ENCODE measurements around the gene SLC37A4. TPM values are rescaled to one million over a fixed set of nuclear protein-coding genes. Genes with fewer than 3 reads are reported as not detected.
"Not testable (repeated sequence)": the region's sequence is repeated elsewhere in the genome, so short reads cannot be mapped to it uniquely, and the experiment has no call there.

SLC37A4 gene
- total RNA-seq, 2 experiments from 2014 or later = 5.2 to 6.6 TPM

DNA sequence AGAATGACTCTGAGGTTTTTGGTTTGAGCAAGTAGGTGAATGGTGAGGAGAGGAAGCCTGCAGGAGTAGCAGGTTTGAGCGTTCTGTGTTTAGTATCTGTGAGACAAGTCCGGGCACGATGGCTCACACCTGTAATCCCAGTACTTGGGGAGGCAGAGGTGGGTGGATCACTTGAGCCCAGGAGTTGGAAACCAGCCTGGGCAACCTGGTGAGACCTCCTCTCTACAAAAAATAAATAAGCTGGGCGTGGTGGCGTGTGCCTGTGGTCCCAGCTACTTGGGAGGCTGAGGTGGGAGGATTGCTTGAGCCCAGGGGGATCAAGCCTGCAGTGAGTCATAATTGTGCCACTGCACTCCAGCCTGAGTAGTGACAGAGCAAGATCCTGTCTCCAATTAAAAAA is 42.4 kb downstream of the SLC37A4 start:
- Histone ChIP-seq H3K27ac (ENCODE audit: low read depth in 1 of 2, low read length in 2 of 2) (no peak overlapping the region), H3K9me3 (ENCODE audit: control insufficient read depth in 1 of 2, insufficient read depth in 1 of 2, low read length in 2 of 2) (no peaks in the 10 kb centered on the region), H3K36me3 (ENCODE audit: insufficient read depth, low read length) (no peaks in the 10 kb centered on the region), H3K4me1 (ENCODE audit: insufficient read depth, low read length) (no peaks in the 10 kb centered on the region), H3K27me3 (ENCODE audit: control insufficient read depth in 1 of 2, insufficient read depth in 2 of 2, low read length in 2 of 2) (no peaks in the 10 kb centered on the region), H3K4me3 (ENCODE audit: low read length) (no peak overlapping the region)
- ATAC-seq (ENCODE audit: poor library complexity) (no peak), DNase-seq (no peak)
- intact Hi-C loops (cut with DNase I, micrococcal nuclease) = no loop called here
- POLR2A ChIA-PET = no interaction called here
- no peaks in the 10 kb centered on the region for H3K36me3 Mint-ChIP-seq (ENCODE audit: low read depth)
- TF ChIP-seq, protein P1, sequence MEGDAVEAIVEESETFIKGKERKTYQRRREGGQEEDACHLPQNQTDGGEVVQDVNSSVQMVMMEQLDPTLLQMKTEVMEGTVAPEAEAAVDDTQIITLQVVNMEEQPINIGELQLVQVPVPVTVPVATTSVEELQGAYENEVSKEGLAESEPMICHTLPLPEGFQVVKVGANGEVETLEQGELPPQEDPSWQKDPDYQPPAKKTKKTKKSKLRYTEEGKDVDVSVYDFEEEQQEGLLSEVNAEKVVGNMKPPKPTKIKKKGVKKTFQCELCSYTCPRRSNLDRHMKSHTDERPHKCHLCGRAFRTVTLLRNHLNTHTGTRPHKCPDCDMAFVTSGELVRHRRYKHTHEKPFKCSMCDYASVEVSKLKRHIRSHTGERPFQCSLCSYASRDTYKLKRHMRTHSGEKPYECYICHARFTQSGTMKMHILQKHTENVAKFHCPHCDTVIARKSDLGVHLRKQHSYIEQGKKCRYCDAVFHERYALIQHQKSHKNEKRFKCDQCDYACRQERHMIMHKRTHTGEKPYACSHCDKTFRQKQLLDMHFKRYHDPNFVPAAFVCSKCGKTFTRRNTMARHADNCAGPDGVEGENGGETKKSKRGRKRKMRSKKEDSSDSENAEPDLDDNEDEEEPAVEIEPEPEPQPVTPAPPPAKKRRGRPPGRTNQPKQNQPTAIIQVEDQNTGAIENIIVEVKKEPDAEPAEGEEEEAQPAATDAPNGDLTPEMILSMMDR (IDR thresholded peaks at IDR 0.05) = no peak
- no peaks in the 10 kb centered on the region for H3K4me1 Mint-ChIP-seq (ENCODE audit: low read depth)
- no peaks in the 10 kb centered on the region for H3K9me3 Mint-ChIP-seq
- H3K27me3 Mint-ChIP-seq = no peaks in the 10 kb centered on the region
- H3K27ac Mint-ChIP-seq = no peak overlapping the region
- H3K4me3 Mint-ChIP-seq = no peak overlapping the region
- CTCF ChIA-PET = no interaction called here

DNA sequence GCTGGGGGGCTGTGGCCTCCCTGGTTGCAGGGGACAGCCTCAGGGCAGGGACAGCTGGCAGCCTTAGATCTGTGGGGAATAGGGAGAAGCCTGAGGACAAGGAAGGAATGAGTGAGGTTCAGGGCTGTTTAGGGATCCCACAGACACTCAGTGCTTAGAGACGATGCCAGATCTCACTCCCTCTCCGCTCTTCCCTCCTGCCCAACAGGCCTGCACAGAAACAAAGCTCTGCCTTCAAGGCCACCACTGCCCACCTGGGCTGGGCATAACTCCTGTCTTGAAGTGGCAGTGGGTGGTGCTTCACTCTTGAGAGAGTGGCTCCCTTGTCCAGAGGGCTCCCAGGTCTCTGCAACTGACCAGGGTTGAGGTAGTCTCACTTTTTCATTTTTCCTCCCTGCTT is 45.9 kb downstream of the SLC37A4 start:
- ATAC-seq (ENCODE audit: poor library complexity) = no peak
- ChIA-PET POLR2A (interaction anchor here (0.5 to 1.5 kb wide), 4 partner anchors 13 to 148 kb away, joined by 3 read pairs; partner anchors contain the start of gene CENATAC), CTCF (no interaction called here)
- no peak overlapping the region for H3K4me3 ChIP-seq (ENCODE audit: low read length)
- TF ChIP-seq, protein P1 (IDR thresholded peaks at IDR 0.05) = no peak
- no peaks in the 10 kb centered on the region for H3K4me1 ChIP-seq (ENCODE audit: insufficient read depth, low read length)
- H3K27me3 Mint-ChIP-seq = no peaks in the 10 kb centered on the region
- intact Hi-C loops (cut with DNase I, micrococcal nuclease) = no loop called here
- H3K9me3 ChIP-seq (ENCODE audit: control insufficient read depth in 1 of 2, insufficient read depth in 1 of 2, low read length in 2 of 2) = no peaks in the 10 kb centered on the region
- H3K36me3 Mint-ChIP-seq (ENCODE audit: low read depth) = no peaks in the 10 kb centered on the region
- H3K4me1 Mint-ChIP-seq (ENCODE audit: low read depth) = no peaks in the 10 kb centered on the region
- DNase-seq = no peak
- H3K4me3 Mint-ChIP-seq = no peak overlapping the region
- H3K36me3 ChIP-seq (ENCODE audit: insufficient read depth, low read length) = no peaks in the 10 kb centered on the region
- H3K27me3 ChIP-seq (ENCODE audit: control insufficient read depth in 1 of 2, insufficient read depth in 2 of 2, low read length in 2 of 2) = no peaks in the 10 kb centered on the region
- H3K9me3 Mint-ChIP-seq = no peaks in the 10 kb centered on the region
- H3K27ac ChIP-seq (ENCODE audit: low read depth in 1 of 2, low read length in 2 of 2) = no peak overlapping the region
- no peak overlapping the region for H3K27ac Mint-ChIP-seq

DNA sequence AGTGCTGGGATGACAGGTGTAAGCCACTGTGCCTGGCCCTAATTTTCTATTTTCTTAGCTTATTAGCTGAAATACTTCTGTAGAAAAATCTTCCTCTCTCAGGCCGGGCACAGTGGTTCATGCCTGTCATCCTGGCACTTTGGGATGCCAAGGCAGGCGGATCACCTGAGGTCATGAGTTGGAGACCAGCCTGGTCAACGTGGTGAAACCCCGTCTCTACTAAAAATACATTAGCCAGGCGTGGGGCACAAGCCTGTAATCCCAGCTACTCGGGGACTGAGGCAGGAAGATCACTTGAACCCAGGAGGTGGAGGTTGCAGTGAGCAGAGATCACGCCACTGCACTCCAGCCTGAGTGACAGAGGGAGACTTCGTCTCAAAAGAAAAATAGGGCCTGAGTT is 46.3 kb downstream of the SLC37A4 start:
- H3K4me3 ChIP-seq (ENCODE audit: low read length); H3K27me3 ChIP-seq (ENCODE audit: control insufficient read depth in 1 of 2, insufficient read depth in 2 of 2, low read length in 2 of 2); H3K4me1 ChIP-seq (ENCODE audit: insufficient read depth, low read length); ATAC-seq (ENCODE audit: poor library complexity); intact Hi-C loops (cut with DNase I, micrococcal nuclease); CTCF ChIA-PET; H3K9me3 ChIP-seq (ENCODE audit: control insufficient read depth in 1 of 2, insufficient read depth in 1 of 2, low read length in 2 of 2); H3K4me3 Mint-ChIP-seq; H3K27ac Mint-ChIP-seq; H3K27me3 Mint-ChIP-seq; H3K27ac ChIP-seq (ENCODE audit: low read depth in 1 of 2, low read length in 2 of 2); H3K36me3 Mint-ChIP-seq (ENCODE audit: low read depth); H3K9me3 Mint-ChIP-seq; H3K4me1 Mint-ChIP-seq (ENCODE audit: low read depth); H3K36me3 ChIP-seq (ENCODE audit: insufficient read depth, low read length); DNase-seq: not testable (repeated sequence)
- POLR2A ChIA-PET = interaction anchor here (0.5 to 1.5 kb wide), 4 partner anchors 54 to 148 kb away, joined by 3 read pairs; no protein-coding TSS in a partner anchor

DNA sequence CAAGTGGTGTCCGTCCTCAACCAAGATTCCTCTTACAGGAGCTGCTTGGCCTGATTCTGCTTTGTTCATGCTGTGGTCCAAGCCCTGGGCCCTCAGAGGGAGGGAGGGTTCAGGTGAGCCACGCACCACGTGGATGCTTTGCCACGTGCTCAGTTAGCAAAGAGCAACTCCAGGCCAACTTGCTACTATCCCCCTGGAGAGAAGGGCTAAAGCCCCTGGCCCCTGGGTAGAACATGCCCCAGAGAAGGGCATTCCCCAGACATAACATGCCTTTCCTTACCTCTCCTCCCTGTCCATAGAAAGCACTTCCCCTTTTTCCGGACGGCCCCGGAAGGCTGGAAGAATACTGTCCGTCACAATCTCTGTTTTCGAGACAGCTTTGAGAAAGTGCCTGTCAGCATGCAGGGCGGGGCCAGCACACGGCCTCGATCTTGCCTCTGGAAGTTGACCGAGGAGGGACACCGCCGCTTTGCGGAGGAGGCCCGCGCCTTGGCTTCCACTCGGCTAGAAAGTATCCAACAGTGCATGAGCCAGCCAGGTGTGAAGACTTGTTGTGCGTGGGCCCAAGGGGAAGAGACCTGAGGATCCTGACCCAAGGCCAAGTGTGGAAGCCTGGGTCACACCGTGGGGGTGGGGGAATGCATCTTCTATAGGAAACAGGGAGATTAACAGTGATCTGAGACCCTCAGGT is 50.3 kb downstream of the SLC37A4 start:
- intact Hi-C loops (cut with DNase I, micrococcal nuclease) = no loop called here
- Mint-ChIP-seq H3K36me3 (ENCODE audit: low read depth) (no peaks in the 10 kb centered on the region), H3K27ac (no peak overlapping the region), H3K4me1 (ENCODE audit: low read depth) (no peaks in the 10 kb centered on the region), H3K9me3 (no peaks in the 10 kb centered on the region), H3K4me3 (no peak overlapping the region), H3K27me3 (peaks cover 3% of the 10 kb centered on the region)
- ChIA-PET POLR2A (no interaction called here), CTCF (no interaction called here)
- H3K4me3 ChIP-seq (ENCODE audit: low read length) = no peak overlapping the region
- TF ChIP-seq, protein P1 (IDR thresholded peaks at IDR 0.05) = no peak
- ATAC-seq (ENCODE audit: poor library complexity) = no peak
- peaks cover 0 to 9% of the 10 kb centered on the region in 2 experiments for H3K27me3 ChIP-seq (ENCODE audit: control insufficient read depth in 1 of 2, insufficient read depth in 2 of 2, low read length in 2 of 2)
- no peaks in the 10 kb centered on the region for H3K9me3 ChIP-seq (ENCODE audit: control insufficient read depth in 1 of 2, insufficient read depth in 1 of 2, low read length in 2 of 2)
- no peak overlapping the region for H3K27ac ChIP-seq (ENCODE audit: low read depth in 1 of 2, low read length in 2 of 2)
- H3K4me1 ChIP-seq (ENCODE audit: insufficient read depth, low read length) = no peaks in the 10 kb centered on the region
- no peak for DNase-seq
- H3K36me3 ChIP-seq (ENCODE audit: insufficient read depth, low read length) = no peaks in the 10 kb centered on the region
